Endodermal cell (in vitro differentiated cells): ENCODE results near the gene TOM1L2. TPM values are rescaled to one million over a fixed set of nuclear protein-coding genes. Genes with fewer than 3 reads are reported as not detected.

Source experiments
- DNase-seq: peaks from one replicate; pipeline ENCODE4 v3.0.0-alpha.2; 2017
- H3K27ac ChIP-seq: 2 replicates; pipeline ENCODE4 v1.5.1; 2013; ENCODE audit warnings: mild to moderate bottlenecking, low read depth, low read length, moderate library complexity
- H3K27me3 ChIP-seq: 2 replicates; pipeline ENCODE4 v1.6.1; 2013; ENCODE audit warnings: mild to moderate bottlenecking, low read length, moderate library complexity; ENCODE audit not compliant: insufficient read depth, control insufficient read depth, poor library complexity, severe bottlenecking
- H3K36me3 ChIP-seq: 2 replicates; pipeline ENCODE4 v1.7.0; 2013; ENCODE audit warnings: mild to moderate bottlenecking, low read length, moderate library complexity; ENCODE audit not compliant: control insufficient read depth, insufficient read depth
- H3K4me1 ChIP-seq: one replicate; pipeline ENCODE4 v1.7.0; 2013; ENCODE audit warnings: low read length; ENCODE audit not compliant: control insufficient read depth, insufficient read depth
- H3K4me3 ChIP-seq: 2 replicates; pipeline ENCODE4 v1.5.1; 2013; ENCODE audit warnings: mild to moderate bottlenecking, low read length, moderate library complexity
- H3K9ac ChIP-seq: 2 replicates; pipeline ENCODE4 v1.6.1; 2013; ENCODE audit warnings: mild to moderate bottlenecking, low read length, moderate library complexity; ENCODE audit not compliant: poor library complexity, severe bottlenecking; ENCODE audit errors: extremely low read depth
- H3K9me3 ChIP-seq: 2 replicates; pipeline ENCODE4 v1.6.1; 2013; ENCODE audit warnings: mild to moderate bottlenecking, low read length, moderate library complexity; ENCODE audit not compliant: control insufficient read depth
- H3K27ac Mint-ChIP-seq: 2 replicates; pipeline ENCODE4 v1.8.0; 2020; ENCODE audit warnings: mixed read lengths
- H3K27me3 Mint-ChIP-seq: 2 replicates; pipeline ENCODE4 v1.8.0; 2021; ENCODE audit warnings: mild to moderate bottlenecking, mixed read lengths; ENCODE audit not compliant: insufficient read depth
- H3K36me3 Mint-ChIP-seq: 2 replicates; pipeline ENCODE4 v1.8.0; 2020; ENCODE audit warnings: low read depth, mixed read lengths
- H3K4me1 Mint-ChIP-seq: 2 replicates; pipeline ENCODE4 v1.8.0; 2020; ENCODE audit warnings: mixed read lengths
- H3K4me3 Mint-ChIP-seq: 2 replicates; pipeline ENCODE4 v1.8.0; 2020; ENCODE audit warnings: mild to moderate bottlenecking, moderate library complexity, mixed read lengths
- H3K9me3 Mint-ChIP-seq: 2 replicates; pipeline ENCODE4 v1.8.0; 2020; ENCODE audit warnings: mild to moderate bottlenecking, mixed read lengths
- WGBS, 2 experiments: methylation state at CpG; one replicate each; pipeline versions ENCODE4 v1.1.5 to v1.1.7; 2013; ENCODE audit warnings: missing lambda C conversion rate in 2 of 2, mixed read lengths in 1 of 2; ENCODE audit not compliant: insufficient coverage in 1 of 2, insufficient read length in 1 of 2; 5-methylcytosine and 5-hydroxymethylcytosine counted together
- total RNA-seq, 2 donors: library from RNA; stranded (reverse); fragmentation: NEBNext Ultra II Directional in 1 of 2; extraction: Animal tissue kit (Norgen Biotek cat#: 25700) in 1 of 2; gene quantifications; 2 replicates in 1 of 2; 3 replicates in 1 of 2; pipeline ENCODE4 v1.2.1, GENCODE V29; 2021
- TF ChIP-seq, protein P1 (sequence below): fragments of 200-600 bp; sonication (generic); conservative IDR thresholded peaks from 2 replicates; pipeline ENCODE4 v1.5.0; 2021; ENCODE audit warnings: antibody characterized with exemption, mild to moderate bottlenecking

The TOM1L2 gene
- total RNA-seq, 2 donors from 2014 or later: 10.2 to 11.5 TPM

DNA sequence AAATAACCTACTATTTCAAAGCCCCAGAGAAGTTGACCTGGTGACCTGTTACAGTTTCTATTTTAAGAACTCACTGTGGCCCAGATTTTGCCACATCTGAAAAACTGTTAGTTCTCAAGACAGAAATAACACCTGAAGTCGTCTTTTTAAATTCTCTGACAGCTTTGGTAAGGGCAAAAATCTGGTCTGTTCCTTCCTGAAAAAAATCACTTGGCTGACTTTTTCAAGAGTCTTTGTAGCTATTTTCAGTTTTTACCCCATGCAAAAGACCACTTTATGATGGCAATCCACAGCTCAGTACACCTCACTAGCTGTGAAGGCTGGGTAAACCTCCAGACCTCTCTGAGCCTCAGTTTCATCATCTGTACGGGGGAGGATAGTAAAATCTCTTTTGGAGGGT is 74.8 kb downstream of the TOM1L2 start:
- no peaks in the 10 kb centered on the region for H3K9me3 Mint-ChIP-seq
- peaks cover 16% of the 10 kb centered on the region for H3K36me3 Mint-ChIP-seq
- WGBS, 2 experiments: 86 to 89% methylated on average over 1 to 2 of the region's 2 CpGs
- no peaks in the 10 kb centered on the region for H3K27me3 Mint-ChIP-seq
- Histone ChIP-seq H3K4me3 (no peak overlapping the region), H3K27ac (no peak overlapping the region), H3K9ac (no peak overlapping the region), H3K9me3 (no peaks in the 10 kb centered on the region), H3K27me3 (no peaks in the 10 kb centered on the region), H3K4me1 (no peaks in the 10 kb centered on the region), H3K36me3 (peaks cover 34% of the 10 kb centered on the region)
- no peak overlapping the region for H3K27ac Mint-ChIP-seq
- H3K4me3 Mint-ChIP-seq: no peak overlapping the region
- H3K4me1 Mint-ChIP-seq: peaks cover 10% of the 10 kb centered on the region
- DNase-seq: no peak
- TF ChIP-seq, protein P1, sequence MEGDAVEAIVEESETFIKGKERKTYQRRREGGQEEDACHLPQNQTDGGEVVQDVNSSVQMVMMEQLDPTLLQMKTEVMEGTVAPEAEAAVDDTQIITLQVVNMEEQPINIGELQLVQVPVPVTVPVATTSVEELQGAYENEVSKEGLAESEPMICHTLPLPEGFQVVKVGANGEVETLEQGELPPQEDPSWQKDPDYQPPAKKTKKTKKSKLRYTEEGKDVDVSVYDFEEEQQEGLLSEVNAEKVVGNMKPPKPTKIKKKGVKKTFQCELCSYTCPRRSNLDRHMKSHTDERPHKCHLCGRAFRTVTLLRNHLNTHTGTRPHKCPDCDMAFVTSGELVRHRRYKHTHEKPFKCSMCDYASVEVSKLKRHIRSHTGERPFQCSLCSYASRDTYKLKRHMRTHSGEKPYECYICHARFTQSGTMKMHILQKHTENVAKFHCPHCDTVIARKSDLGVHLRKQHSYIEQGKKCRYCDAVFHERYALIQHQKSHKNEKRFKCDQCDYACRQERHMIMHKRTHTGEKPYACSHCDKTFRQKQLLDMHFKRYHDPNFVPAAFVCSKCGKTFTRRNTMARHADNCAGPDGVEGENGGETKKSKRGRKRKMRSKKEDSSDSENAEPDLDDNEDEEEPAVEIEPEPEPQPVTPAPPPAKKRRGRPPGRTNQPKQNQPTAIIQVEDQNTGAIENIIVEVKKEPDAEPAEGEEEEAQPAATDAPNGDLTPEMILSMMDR: no peak

DNA sequence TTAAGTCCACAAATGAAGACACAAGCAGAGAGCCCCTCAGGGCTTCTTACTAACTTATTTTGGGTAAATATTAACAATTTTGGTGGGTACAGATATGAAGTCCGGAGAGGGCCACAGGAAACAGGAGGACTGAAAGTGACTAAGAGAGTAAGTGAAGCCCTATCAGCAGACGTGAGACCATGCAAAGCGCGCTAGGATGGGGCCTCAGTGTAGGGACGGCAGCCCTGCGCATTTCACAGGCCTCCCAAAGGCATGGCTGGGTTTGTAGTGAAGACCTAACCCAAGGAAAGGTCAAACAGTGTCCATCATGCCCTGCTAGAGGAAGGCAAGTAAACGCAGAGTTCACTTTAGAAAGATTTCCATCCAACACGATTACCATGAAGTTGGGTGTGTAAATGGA is 75.5 kb downstream of the TOM1L2 start:
- Histone ChIP-seq H3K27ac (no peak overlapping the region), H3K9me3 (no peaks in the 10 kb centered on the region), H3K4me3 (no peak overlapping the region), H3K9ac (no peak overlapping the region), H3K36me3 (peaks cover 34% of the 10 kb centered on the region), H3K27me3 (no peaks in the 10 kb centered on the region), H3K4me1 (no peaks in the 10 kb centered on the region)
- Mint-ChIP-seq H3K4me3 (no peak overlapping the region), H3K4me1 (peaks cover 16% of the 10 kb centered on the region), H3K27ac (no peak overlapping the region), H3K9me3 (no peaks in the 10 kb centered on the region), H3K27me3 (no peaks in the 10 kb centered on the region), H3K36me3 (peaks cover 16% of the 10 kb centered on the region)
- TF ChIP-seq, protein P1: no peak
- 91 to 93% methylated on average over 8 of the region's 8 CpGs for WGBS, 2 experiments
- DNase-seq: peak; percentile 29

DNA sequence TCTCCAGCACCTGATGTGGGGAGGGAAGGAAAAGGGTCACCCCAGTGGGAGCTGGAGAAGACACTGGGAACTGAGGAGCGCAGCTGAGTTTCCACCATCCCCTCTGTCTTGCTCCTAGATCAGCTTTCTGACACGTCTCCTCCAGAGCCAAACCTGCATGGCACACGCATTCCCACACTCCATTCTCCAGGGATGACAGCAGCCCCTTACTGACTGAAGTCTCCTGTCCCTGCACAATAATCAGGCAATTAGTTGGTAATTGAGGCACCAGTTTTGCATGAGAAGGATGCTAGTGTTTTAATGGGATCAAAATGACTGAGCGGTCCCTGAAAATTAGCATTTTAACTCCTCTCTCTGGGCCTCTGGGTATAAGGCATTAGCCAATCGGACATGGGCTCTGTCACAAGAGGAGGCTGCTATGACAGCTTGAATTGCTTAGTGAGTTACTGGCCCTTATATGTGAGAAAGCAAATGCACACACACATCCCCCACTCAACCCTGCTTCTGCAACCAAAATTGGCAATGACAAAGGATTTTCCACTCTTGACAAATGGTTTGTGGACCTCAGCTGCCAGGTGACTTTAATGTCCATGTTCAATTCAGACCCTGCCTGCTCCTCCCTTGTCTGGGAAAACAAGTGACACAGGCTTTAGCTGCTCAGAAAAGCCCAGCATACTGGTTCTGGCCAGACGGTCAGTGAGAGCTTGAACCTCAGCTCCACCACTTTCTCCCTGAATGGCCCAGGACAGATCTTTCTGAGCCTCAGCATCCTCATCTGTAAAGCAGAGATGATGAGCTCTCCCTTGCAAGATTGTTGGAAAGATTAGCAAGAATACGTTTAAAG is 78.2 kb downstream of the TOM1L2 start:
- TF ChIP-seq, protein P1: no peak
- Histone ChIP-seq H3K9ac (no peak overlapping the region), H3K9me3 (no peaks in the 10 kb centered on the region), H3K27ac (peak overlapping the region; percentile 53), H3K4me1 (peaks cover 4% of the 10 kb centered on the region), H3K36me3 (peaks cover 34% of the 10 kb centered on the region), H3K4me3 (no peak overlapping the region), H3K27me3 (no peaks in the 10 kb centered on the region)
- peaks cover 14% of the 10 kb centered on the region for H3K4me1 Mint-ChIP-seq
- 87 to 95% methylated on average over 4 to 7 of the region's 7 CpGs for WGBS, 2 experiments
- H3K9me3 Mint-ChIP-seq: no peaks in the 10 kb centered on the region
- no peaks in the 10 kb centered on the region for H3K27me3 Mint-ChIP-seq
- no peak overlapping the region for H3K4me3 Mint-ChIP-seq
- peak; percentile 34 for DNase-seq
- H3K27ac Mint-ChIP-seq: no peak overlapping the region
- H3K36me3 Mint-ChIP-seq: peaks cover 16% of the 10 kb centered on the region
